GM21723 (cell line): Measurements from ENCODE around the gene ALDH3B2.
"Not testable (repeated sequence)": the region's sequence is repeated elsewhere in the genome, so short reads cannot be mapped to it uniquely, and the experiment has no call there.

Experiments
- ATAC-seq: cut with Tn5 transposase; IDR thresholded peaks from one replicate; pipeline ENCODE4 v1.9.1; 2021; ENCODE audit warnings: mild to moderate bottlenecking, moderate library complexity; ENCODE audit not compliant: unreplicated experiment

Gene ALDH3B2

GRCh38 chr11:67674442-67674871 is at the start of gene ALDH3B2:
ALDH3B2 (minus strand) TSS chr11:67674623; CDS start chr11:67666935, 7,688 bp downstream.
- no peak for ATAC-seq

GRCh38 chr11:67723036-67723435 is 48.6 kb upstream of the ALDH3B2 start:
- ATAC-seq = not testable (repeated sequence)

- not testable (repeated sequence) for ATAC-seq
These were observed 41.8 kb upstream of the ALDH3B2 start for GRCh38 chr11:67716226-67716625.

- not testable (repeated sequence) for ATAC-seq
These were observed 41.4 kb upstream of the ALDH3B2 start for GRCh38 chr11:67715801-67716200.

GRCh38 chr11:67713892-67714509 is 39.6 kb upstream of the ALDH3B2 start:
- not testable (repeated sequence) for ATAC-seq

- not testable (repeated sequence) for ATAC-seq
These were observed 37.3 kb upstream of the ALDH3B2 start for GRCh38 chr11:67711676-67712075.

- ATAC-seq = not testable (repeated sequence)
These were observed 36.8 kb upstream of the ALDH3B2 start for GRCh38 chr11:67711212-67711611.

- ATAC-seq = not testable (repeated sequence)
These were observed 35.4 kb upstream of the ALDH3B2 start for GRCh38 chr11:67709806-67710205.

- ATAC-seq = no peak
These were observed 30.8 kb upstream of the ALDH3B2 start for GRCh38 chr11:67705264-67705663.

GRCh38 chr11:67704524-67704923 is 30.1 kb upstream of the ALDH3B2 start:
- ATAC-seq = no peak

GRCh38 chr11:67703709-67704108 is 29.3 kb upstream of the ALDH3B2 start:
- ATAC-seq = not testable (repeated sequence)

- ATAC-seq = no peak
These were observed 26.3 kb upstream of the ALDH3B2 start for GRCh38 chr11:67700548-67701262.

GRCh38 chr11:67700141-67700540 is 25.7 kb upstream of the ALDH3B2 start:
- ATAC-seq = no peak

GRCh38 chr11:67699521-67699920 is 25.1 kb upstream of the ALDH3B2 start:
- no peak for ATAC-seq

- no peak for ATAC-seq
These were observed 23.8 kb upstream of the ALDH3B2 start for GRCh38 chr11:67698247-67698646.

- ATAC-seq = no peak
These were observed 23.4 kb upstream of the ALDH3B2 start for GRCh38 chr11:67697846-67698245.

- ATAC-seq = no peak
These were observed 22.6 kb upstream of the ALDH3B2 start for GRCh38 chr11:67696998-67697397.

GRCh38 chr11:67695606-67696005 is 21.2 kb upstream of the ALDH3B2 start:
- ATAC-seq = no peak

GRCh38 chr11:67694875-67695555 is 20.6 kb upstream of the ALDH3B2 start:
- no peak for ATAC-seq

GRCh38 chr11:67691149-67691548 is 16.7 kb upstream of the ALDH3B2 start:
- ATAC-seq = no peak

- no peak for ATAC-seq
These were observed 14.8 kb upstream of the ALDH3B2 start for GRCh38 chr11:67689178-67689577.

GRCh38 chr11:67687986-67688385 is 13.6 kb upstream of the ALDH3B2 start:
- ATAC-seq = no peak
